GM18505 (cell line): Measurements from ENCODE around the gene GLS.
A peak's percentile ranks its signal among the peaks of the same experiment; 100 is the strongest.
"Not testable (repeated sequence)": the region's sequence is repeated elsewhere in the genome, so short reads cannot be mapped to it uniquely, and the experiment has no call there.

Source experiments
- ATAC-seq: cut with Tn5 transposase; IDR thresholded peaks from one replicate; pipeline ENCODE4 v1.9.1; 2021; ENCODE audit not compliant: unreplicated experiment
- POLR2A ChIP-seq: IDR thresholded peaks from 4 replicates; pipeline ENCODE4 v1.6.1; 2011; ENCODE audit warnings: borderline replicate concordance; ENCODE audit not compliant: insufficient read depth, insufficient read length; ENCODE audit errors: extremely low read depth

The GLS gene

GRCh38 chr2:190844700-190845401 lies 35.8 kb upstream of the GLS start:
- no peak for TF ChIP-seq POLR2A
- no peak for ATAC-seq

DNA sequence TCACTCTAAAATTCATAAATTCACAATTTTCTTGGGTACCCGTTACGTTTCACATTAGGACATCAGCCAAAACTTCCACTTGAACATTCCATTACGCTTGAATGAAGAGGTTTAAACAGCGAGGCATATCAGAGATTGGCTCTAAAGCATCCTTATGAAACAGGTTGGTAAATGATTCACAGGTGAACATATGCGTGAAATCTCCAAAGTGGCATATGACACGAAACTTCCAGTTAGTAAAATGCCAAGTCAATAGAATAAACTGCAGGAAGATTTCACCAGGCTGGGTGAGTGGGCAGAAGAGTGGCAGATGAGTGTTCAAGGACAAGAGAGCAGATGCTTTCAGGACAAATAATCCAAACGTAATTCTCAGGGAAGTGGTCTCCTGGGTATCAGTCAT lies 33.9 kb upstream of the GLS start:
- no peak for TF ChIP-seq POLR2A
- ATAC-seq: no peak

DNA sequence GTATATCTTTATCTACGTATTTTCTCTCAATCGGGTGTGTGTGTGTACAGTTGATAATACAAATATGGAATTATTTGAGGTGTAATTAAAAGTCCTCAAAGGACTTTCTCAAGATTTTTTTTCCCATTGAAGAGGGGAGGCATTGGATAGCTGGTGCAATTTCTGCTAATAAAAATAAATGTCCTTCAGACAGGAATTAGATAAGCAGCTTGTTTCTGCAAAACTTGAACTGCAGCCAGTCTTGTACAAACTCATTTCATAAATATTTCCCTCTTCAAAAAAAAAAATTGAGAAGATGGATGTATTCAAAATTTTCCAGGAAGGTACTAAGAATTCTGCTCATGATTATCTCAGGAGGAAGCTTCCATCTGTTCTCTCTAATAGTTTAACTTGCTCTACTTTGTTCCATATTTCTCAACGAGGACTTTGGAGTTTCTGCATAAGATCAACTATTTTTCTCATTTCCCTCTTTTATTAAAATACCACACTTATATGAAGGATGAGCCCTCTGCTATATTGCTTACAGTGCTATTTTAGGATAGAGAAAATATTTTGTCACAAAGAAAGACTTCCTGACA lies 33.0 kb upstream of the GLS start:
- no peak for TF ChIP-seq POLR2A

GRCh38 chr2:190849774-190850173 lies 30.8 kb upstream of the GLS start:
- TF ChIP-seq POLR2A: no peak
- no peak for ATAC-seq

More for the DNA sequence above, 33.0 kb upstream of the GLS start:
- ATAC-seq: no peak

DNA sequence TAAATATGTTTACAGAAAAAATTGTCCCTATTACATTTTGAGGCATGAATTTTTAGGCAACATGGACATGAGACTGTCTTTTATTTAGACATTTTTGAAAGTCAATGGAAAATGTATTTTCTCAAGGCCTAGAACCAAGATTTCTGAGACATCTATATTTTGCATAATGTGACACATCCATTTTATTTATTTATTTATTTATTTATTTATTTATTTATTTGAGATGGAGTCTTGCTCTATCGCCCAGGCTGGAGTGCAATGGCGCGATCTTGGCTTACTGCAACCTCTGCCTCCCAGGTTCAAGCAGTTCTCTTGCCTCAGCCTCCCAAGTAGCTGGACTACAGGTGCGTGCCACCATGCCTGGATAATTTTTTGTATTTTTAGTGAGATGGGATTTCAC lies 27.6 kb upstream of the GLS start:
- ATAC-seq: not testable (repeated sequence)

DNA sequence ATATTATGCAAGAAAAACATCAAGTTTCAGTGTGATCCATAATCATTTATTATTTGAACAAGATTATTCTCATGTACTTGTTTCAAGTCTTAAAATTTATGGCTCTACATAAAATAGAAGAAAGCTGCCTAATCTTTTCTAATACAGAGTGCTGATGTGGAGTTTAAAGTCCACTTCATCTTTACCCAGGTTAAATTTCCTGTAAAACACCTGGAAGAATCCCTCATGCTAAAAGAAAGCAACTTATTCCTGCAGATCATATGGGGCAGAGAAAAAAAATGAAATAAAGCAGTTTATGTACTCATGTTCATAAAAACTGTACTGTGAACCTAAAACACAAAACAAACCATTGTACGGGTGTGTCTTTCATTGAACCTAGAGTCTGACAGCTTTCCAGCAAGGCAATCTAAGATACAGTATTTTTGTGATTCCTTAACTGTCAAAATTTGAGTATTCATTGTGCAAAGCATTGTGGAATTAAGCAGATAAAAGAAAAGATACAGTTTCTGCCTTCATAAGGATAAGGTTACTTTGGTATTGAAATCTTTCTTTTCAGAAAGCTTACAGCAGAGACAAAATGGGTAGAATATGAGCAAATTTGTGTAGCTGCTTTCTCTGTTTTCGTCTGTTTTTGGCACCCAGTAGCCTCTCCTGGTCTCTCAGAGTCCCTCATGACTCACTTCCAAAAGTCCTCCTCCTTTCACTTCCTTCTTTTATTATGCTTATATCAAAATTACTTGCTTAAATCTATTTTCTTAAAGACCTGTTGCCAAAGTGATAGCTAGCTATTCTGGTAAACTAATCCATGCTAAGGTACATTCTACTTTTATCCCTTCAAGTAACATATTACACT lies 26.9 kb upstream of the GLS start:
- peak; percentile 63 for ATAC-seq
- TF ChIP-seq POLR2A: no peak

- no peak for TF ChIP-seq POLR2A
- no peak for ATAC-seq
Measured at GRCh38 chr2:190854726-190855125, 25.9 kb upstream of the GLS start.

- TF ChIP-seq POLR2A: no peak
- no peak for ATAC-seq
Measured at GRCh38 chr2:190855245-190855644, 25.4 kb upstream of the GLS start.

DNA sequence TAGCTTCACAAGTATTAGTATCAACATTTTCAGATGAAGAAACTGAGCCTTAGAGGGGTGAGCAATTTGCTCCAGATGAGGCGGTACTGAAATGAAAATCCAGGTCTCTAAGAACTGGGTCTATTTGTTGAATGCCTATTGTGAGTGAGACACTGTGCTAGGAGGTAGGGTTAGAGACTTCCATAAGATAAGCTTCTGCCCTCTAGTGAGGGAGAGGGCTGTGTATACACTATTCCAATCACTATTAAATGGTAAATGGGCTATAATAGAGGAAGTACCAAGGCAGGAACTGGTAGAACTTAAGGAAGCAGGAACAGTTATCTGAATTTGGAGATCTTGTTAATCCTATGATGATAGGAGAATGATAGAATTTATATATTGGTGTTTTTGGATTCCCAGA lies 23.6 kb upstream of the GLS start:
- ATAC-seq: no peak

DNA sequence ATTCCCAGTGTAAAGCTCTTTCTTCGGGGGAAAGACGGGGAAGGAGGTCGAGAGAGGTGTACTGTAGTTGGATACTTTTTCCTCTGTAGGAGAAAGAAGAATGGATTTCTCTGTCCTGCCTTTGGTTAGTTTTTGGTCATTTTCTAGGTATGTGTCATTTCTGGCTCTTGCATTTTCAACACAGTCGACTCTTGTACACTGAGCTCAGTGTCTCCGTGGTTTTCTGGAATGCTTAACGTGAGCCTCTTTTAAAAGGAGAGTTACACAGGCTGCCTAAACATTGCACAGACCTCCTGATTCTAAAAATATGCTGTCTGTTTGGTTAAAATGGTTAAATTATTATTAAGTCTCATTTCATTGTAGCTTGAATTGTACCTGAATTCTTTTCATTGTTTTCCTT lies 21.8 kb upstream of the GLS start:
- no peak for TF ChIP-seq POLR2A
- ATAC-seq: no peak

More for the DNA sequence above, 23.6 kb upstream of the GLS start:
- TF ChIP-seq POLR2A: no peak

DNA sequence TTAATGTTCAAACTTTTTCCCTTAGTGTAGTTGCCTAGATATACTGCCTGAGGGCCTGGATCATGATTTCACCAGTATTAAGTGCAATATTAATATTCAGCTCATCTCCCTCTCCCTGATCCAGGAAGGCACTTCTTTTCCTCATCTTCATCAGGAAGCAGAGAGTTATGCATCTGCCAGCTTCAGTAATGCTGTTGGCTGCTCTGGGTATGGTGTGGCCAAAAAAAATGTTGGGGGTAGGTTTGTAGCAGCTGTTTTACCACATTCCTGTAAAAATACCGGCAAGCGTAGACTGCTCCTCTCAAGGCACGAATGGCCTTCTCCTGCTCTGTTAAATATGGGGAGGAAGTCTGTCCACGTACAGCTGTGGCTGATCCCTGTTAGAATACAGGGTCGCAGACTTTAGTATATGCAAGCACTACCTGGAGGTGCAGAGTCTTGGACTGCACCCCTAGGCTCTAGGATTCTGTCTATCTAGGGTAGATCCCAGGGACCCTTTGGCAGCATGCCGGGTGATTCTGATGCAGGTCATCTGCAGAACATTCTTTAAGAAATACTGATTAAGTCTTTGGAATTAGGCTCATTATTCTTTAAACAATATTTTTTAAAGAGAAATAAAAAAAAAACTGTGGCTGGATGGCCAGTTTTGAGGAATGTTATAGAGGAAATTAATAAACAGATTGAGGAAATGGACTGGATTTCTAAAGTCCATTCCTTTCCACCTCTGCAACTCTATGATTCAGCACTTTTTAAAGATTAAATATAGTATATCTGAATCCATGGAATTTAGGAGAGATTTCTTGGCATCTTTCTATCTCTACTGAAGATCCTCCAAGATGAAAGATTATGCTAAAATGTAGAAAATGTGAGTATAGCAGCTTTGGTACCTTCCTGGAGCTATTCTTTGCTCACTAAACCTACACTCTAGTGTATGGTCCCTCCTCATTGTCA lies 21.0 kb upstream of the GLS start:
- ATAC-seq: no peak
- TF ChIP-seq POLR2A: no peak

DNA sequence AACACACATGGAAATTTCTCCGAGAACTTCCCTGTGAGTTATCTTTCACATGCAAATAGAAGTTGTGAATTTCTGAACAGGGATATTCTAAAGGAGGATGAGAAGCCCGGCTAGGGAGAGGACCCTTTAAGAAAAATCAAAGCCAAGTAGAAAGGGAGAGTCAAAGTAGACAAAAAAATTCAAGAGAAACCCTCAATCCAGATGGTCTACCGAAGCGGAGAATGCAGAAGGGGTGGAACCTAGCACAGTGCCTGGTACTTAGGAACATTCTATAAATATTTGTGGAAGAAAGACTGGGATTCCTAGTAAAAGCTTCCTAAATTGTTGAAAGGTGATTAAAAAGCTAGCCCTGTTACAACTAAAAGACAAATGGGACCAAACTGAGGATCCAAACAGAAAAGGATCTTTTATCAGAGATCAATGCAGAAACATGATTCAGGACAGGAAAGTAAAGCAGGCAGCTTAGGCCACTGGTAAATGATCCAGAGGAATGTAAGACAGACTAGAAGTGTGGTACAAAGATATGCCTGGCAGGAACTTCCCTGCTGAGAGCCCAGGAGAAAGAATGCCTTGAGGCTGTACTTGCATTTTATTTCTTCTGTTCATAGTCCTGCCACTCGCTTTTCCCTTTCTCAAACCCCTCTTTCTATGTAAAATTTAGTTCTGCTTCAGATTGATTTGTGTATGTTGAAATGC lies 19.5 kb upstream of the GLS start:
- TF ChIP-seq POLR2A: no peak

DNA sequence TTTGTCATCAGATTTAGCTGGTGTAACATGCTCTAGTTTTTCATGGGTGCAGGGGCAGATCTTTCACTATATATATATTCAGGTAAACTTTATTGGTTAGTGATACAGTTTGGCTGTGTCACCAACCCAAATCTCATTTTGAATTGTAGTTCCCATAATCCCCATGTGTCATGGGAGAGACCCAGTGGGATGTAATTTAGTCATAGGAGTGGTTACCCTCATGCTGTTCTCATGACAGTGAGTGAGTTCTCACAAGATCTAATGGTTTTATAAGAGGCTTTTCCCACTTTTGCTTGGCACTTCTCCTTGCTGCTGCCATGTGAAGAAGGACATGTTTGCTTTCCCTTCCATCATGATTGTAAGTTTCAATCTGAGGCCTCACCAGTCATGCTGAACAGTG lies 18.5 kb upstream of the GLS start:
- not testable (repeated sequence) for ATAC-seq

More for the DNA sequence above, 19.5 kb upstream of the GLS start:
- no peak for ATAC-seq
